K562 (cell line): ENCODE measurements around the gene RGS21. TPM values are rescaled to one million over a fixed set of nuclear protein-coding genes. Genes with fewer than 3 reads are reported as not detected.

Source experiments
- ATAC-seq: fragments of 200-7000 bp; cut with Tn5 transposase; 3 replicates; pipeline ENCODE4 v1.9.1; 2020; ENCODE audit warnings: moderate library complexity
- BruUV-seq: library from RNA; stranded (reverse); fragments of 400-500 nt; replicated peaks from 2 replicates; lab custom pipeline; 2021; lab: Mats Ljungman, UMichigan
- CTCF ChIA-PET: fragments of 300-600 bp; formaldehyde crosslinking; extraction: SDS; loops from one replicate; lab custom pipeline; 2021; ENCODE audit warnings: low intra/inter-chr PET ratio; lab: Yijun Ruan, JAX
- POLR2A ChIA-PET: fragments of 300-600, 350-650 bp; sonication (Branson Sonifier 250); formaldehyde crosslinking; extraction: SDS; loops from one replicate; lab custom pipeline; 2021; ENCODE audit warnings: antibody characterized with exemption, inconsistent platforms; lab: Yijun Ruan, JAX
- DNase-seq, 4 experiments: peaks; one replicate each; pipeline versions ENCODE4 v3.0.0 to v3.0.0-alpha.2; 2011 to 2018; ENCODE audit warnings: low spot score in 3 of 4, mixed read lengths in 3 of 4; ENCODE audit errors: extremely low read depth in 1 of 4
- FAIRE-seq: peaks from 2 replicates; lab custom pipeline; 2011; peaks lifted over from hg19 to GRCh38; lab: Jason Lieb, UNC
- H2AFZ ChIP-seq: 2 replicates; pipeline ENCODE4 v1.6.0; 2011; ENCODE audit warnings: low read depth, low read length, control low read depth, inconsistent platforms
- H3K27ac ChIP-seq: fragments of 200-600 bp; 3 replicates; pipeline ENCODE4 v1.8.0; 2011; ENCODE audit warnings: low read depth, mild to moderate bottlenecking, control low read depth, inconsistent platforms, low read length, moderate library complexity, mixed read lengths; ENCODE audit errors: extremely low read depth
- H3K27me3 ChIP-seq, 2 experiments: fragments of 300-600 bp in 1 of 2; 2 replicates in 1 of 2; 3 replicates in 1 of 2; pipeline versions ENCODE4 v1.6.0 to v1.8.0; 2011; ENCODE audit warnings: inconsistent platforms in 2 of 2, low read length in 2 of 2, mild to moderate bottlenecking in 1 of 2, mixed read lengths in 1 of 2, moderate library complexity in 1 of 2; ENCODE audit not compliant: control insufficient read depth in 2 of 2, insufficient read depth in 2 of 2
- H3K36me3 ChIP-seq: fragments of 300-600 bp; 3 replicates; pipeline ENCODE4 v1.8.0; 2011; ENCODE audit warnings: mild to moderate bottlenecking, low read length, inconsistent platforms; ENCODE audit not compliant: control insufficient read depth, insufficient read depth
- H3K4me1 ChIP-seq, 2 experiments: fragments of 200-600 bp in 1 of 2; replicated peaks in 1 of 2; 2 replicates in 1 of 2; 3 replicates in 1 of 2; pipeline versions ENCODE4 v1.5.1 to v1.8.0; 2011; ENCODE audit warnings: inconsistent platforms in 2 of 2, low read length in 2 of 2, mild to moderate bottlenecking in 1 of 2, mixed read lengths in 1 of 2, moderate library complexity in 1 of 2; ENCODE audit not compliant: control insufficient read depth in 2 of 2, insufficient read depth in 2 of 2
- H3K4me2 ChIP-seq: 2 replicates; pipeline ENCODE4 v1.6.1; 2011; ENCODE audit warnings: low read length, control low read depth, inconsistent platforms, mixed read lengths; ENCODE audit not compliant: insufficient read depth
- H3K4me3 ChIP-seq: fragments of 200-600 bp; sonication (generic), shearing (Covaris generic); 2 replicates; pipeline ENCODE4 v1.5.1; 2016; ENCODE audit warnings: control low read depth, inconsistent platforms
- H3K79me2 ChIP-seq: fragments of 200-600 bp; 3 replicates; pipeline ENCODE4 v1.8.0; 2011; ENCODE audit warnings: low read length, inconsistent platforms; ENCODE audit not compliant: control insufficient read depth, insufficient read depth
- H3K9ac ChIP-seq, 2 experiments: 2 replicates each; pipeline versions ENCODE4 v1.6.0 to v1.6.1; 2011; ENCODE audit warnings: low read depth in 2 of 2, low read length in 2 of 2, control low read depth in 1 of 2, inconsistent platforms in 1 of 2, mild to moderate bottlenecking in 1 of 2, mixed read lengths in 1 of 2; ENCODE audit not compliant: insufficient read depth in 1 of 2
- H3K9me1 ChIP-seq: one replicate; pipeline ENCODE4 v1.6.0; 2011; ENCODE audit warnings: inconsistent platforms, mild to moderate bottlenecking, low read length, moderate library complexity; ENCODE audit not compliant: control insufficient read depth, insufficient read depth
- H3K9me3 ChIP-seq: replicated peaks from 2 replicates; pipeline ENCODE4 v1.5.1; 2011; ENCODE audit warnings: low read depth, low read length, inconsistent platforms; ENCODE audit not compliant: control insufficient read depth, insufficient read depth
- H4K20me1 ChIP-seq: replicated peaks from 2 replicates; pipeline ENCODE4 v1.6.1; 2011; ENCODE audit warnings: low read length, inconsistent platforms, mixed read lengths; ENCODE audit not compliant: control insufficient read depth, insufficient read depth
- CBFA2T3 ChIP-seq: fragments of 450-650 bp; IDR thresholded peaks from 2 replicates; pipeline ENCODE4 v1.6.1; 2017
- CTCFL ChIP-seq: IDR thresholded peaks from 2 replicates; pipeline ENCODE4 v1.6.1; 2011; ENCODE audit warnings: borderline replicate concordance, low read depth, mild to moderate bottlenecking, moderate library complexity, low read length; ENCODE audit not compliant: insufficient read depth, poor library complexity, severe bottlenecking
- HDAC3 ChIP-seq: fragments of 450-650 bp; IDR thresholded peaks from 2 replicates; pipeline ENCODE4 v1.6.1; 2018; ENCODE audit warnings: borderline replicate concordance, mild to moderate bottlenecking, moderate library complexity; ENCODE audit not compliant: partially characterized antibody
- MAX ChIP-seq: sonication (generic); formaldehyde crosslinking; IDR thresholded peaks from 2 replicates; pipeline ENCODE4 v1.9.0; 2022; ENCODE audit warnings: mild to moderate bottlenecking, missing genetic modification reagents
- NONO ChIP-seq, 2 experiments: fragments of 200-400 bp in 1 of 2; fragments of 450-650 bp in 1 of 2; formaldehyde crosslinking in 1 of 2; IDR thresholded peaks; 2 replicates each; pipeline ENCODE4 v1.6.1; 2017; ENCODE audit warnings: low read depth in 2 of 2, mild to moderate bottlenecking in 2 of 2, moderate library complexity in 2 of 2, low read length in 1 of 2
- SRSF7 ChIP-seq: fragments of 200-400 bp; formaldehyde crosslinking; optimal IDR thresholded peaks from 2 replicates; pipeline ENCODE3; 2017; ENCODE audit warnings: mild to moderate bottlenecking, low read depth, low read length
- WGBS: fragments of 100-300 bp; shearing (Covaris generic); methylation state at CpG from one replicate; pipeline ENCODE4 v1.1.6; 2016; ENCODE audit warnings: low coverage, mixed read lengths; ENCODE audit not compliant: insufficient coverage; ENCODE audit errors: missing lambda C conversion rate; 5-methylcytosine and 5-hydroxymethylcytosine counted together
- in situ Hi-C: fragments of 300-500 bp; cut with MboI; formaldehyde crosslinking; loops from 4 replicates; pipeline ENCODE4 v1.15.0; 2018; ENCODE audit warnings: inconsistent platforms, mixed read lengths
- intact Hi-C: fragments of 100-400 bp; cut with micrococcal nuclease; formaldehyde crosslinking; loops from 2 replicates; pipeline ENCODE4 v1.14.2; 2022
- polyA plus RNA-seq, 8 experiments: library from polyadenylated mRNA; depleted of rRNA in 4 of 8; stranded (reverse) in 5 of 8; unstranded in 3 of 8; fragments of >200 nt; fragmentation: Nextera tagmentation in 2 of 8; fragmentation: Illumina TruSeq in 1 of 8; extraction: Ambion mirVana in 2 of 8; extraction: Trizol in 1 of 8; gene quantifications; 2 replicates each; pipeline versions ENCODE4 v1.2.1 to v1.2.3, GENCODE V29; 2011 to 2014; ENCODE audit warnings: inconsistent platforms in 1 of 8, missing spikeins in 1 of 8
- total RNA-seq, 7 experiments: library from RNA; depleted of rRNA in 6 of 7; stranded (reverse); fragments of >200 nt in 6 of 7; fragmentation: Illumina TruSeq in 2 of 7; extraction: Trizol in 2 of 7; gene quantifications; 2 replicates each; pipeline versions ENCODE4 v1.2.1 to v1.2.3, GENCODE V29; 2011 to 2021; ENCODE audit warnings: low replicate concordance in 1 of 7

Gene RGS21
- total and polyA plus RNA-seq, 9 of the 15 experiments (the other 6 are each of a cell fraction or from before 2014, with no cell fraction given), result not detected

GRCh38 chr1:192367436-192367835 is 50.6 kb downstream of the RGS21 start:
- FAIRE-seq (no peak), DNase-seq (no peak), ATAC-seq (no peak)
- H3K36me3 ChIP-seq, result no peaks in the 10 kb centered on the region
- no peak overlapping the region for H3K9ac ChIP-seq
- intact Hi-C loops, result no loop called here
- ChIA-PET CTCF (no interaction called here), POLR2A (no interaction called here)
- no peak overlapping the region for H3K4me3 ChIP-seq
- no TSS peak for BruUV-seq
- TF ChIP-seq MAX (CRISPR knock-in tag) (no peak), NONO (IDR thresholded peaks at IDR 0.05; ENCODE audit: low read depth in 2 of 2, low read length in 1 of 2) (no peak), CTCFL (no peak), HDAC3 (no peak), CBFA2T3 (no peak), SRSF7 (no peak)
- no peaks in the 10 kb centered on the region for H3K9me3 ChIP-seq
- no peak overlapping the region for H2AFZ ChIP-seq
- no peaks in the 10 kb centered on the region for H3K27me3 ChIP-seq
- H3K4me2 ChIP-seq, result no peak overlapping the region
- H3K79me2 ChIP-seq, result no peaks in the 10 kb centered on the region
- 9% methylated on average over 3 of the region's 3 CpGs for WGBS
- H3K27ac ChIP-seq, result no peak overlapping the region
- in situ Hi-C loops, result no loop called here
- H4K20me1 ChIP-seq, result no peaks in the 10 kb centered on the region
- no peaks in the 10 kb centered on the region for H3K9me1 ChIP-seq
- H3K4me1 ChIP-seq, result no peaks in the 10 kb centered on the region
